Upper lobe of right lung (tissue), 1 donor: ENCODE data around the gene KRI1. TPM values are rescaled to one million over a fixed set of nuclear protein-coding genes. Genes with fewer than 3 reads are reported as not detected.

ENCODE experiments used
- ATAC-seq: fragments of 200-7000 bp; cut with Tn5 transposase; one replicate; pipeline ENCODE4 v1.9.1; 2020; ENCODE audit warnings: mild to moderate bottlenecking, moderate library complexity
- DNase-seq: peaks from one replicate; pipeline ENCODE4 v3.0.0-alpha.2; 2020
- H3K27ac ChIP-seq: fragments of 200-600 bp; one replicate; pipeline ENCODE4 v1.8.0; 2022
- H3K27me3 ChIP-seq: fragments of 200-600 bp; one replicate; pipeline ENCODE4 v1.8.0; 2022; ENCODE audit warnings: mild to moderate bottlenecking
- H3K36me3 ChIP-seq: fragments of 200-600 bp; one replicate; pipeline ENCODE4 v1.8.0; 2022
- H3K4me1 ChIP-seq: fragments of 200-600 bp; one replicate; pipeline ENCODE4 v1.8.0; 2022
- H3K4me3 ChIP-seq: fragments of 200-600 bp; one replicate; pipeline ENCODE4 v1.8.0; 2022; ENCODE audit warnings: mild to moderate bottlenecking
- H3K9me3 ChIP-seq: fragments of 200-600 bp; one replicate; pipeline ENCODE4 v1.8.0; 2022
- intact Hi-C: fragments of 100-400 bp; cut with DNase I; formaldehyde crosslinking; loops from one replicate; pipeline ENCODE4 v1.11.0; 2022
- total RNA-seq: library from RNA; stranded (reverse); fragmentation: NEBNext Ultra II Directional; extraction: Animal tissue kit (Norgen Biotek cat#: 25700); gene quantifications from one replicate; pipeline ENCODE4 v1.2.1, GENCODE V29; 2021
- TF ChIP-seq, protein P1 (sequence below): fragments of 200-600 bp; IDR thresholded peaks from one replicate; pipeline ENCODE4 v1.8.0; 2022; ENCODE audit warnings: antibody characterized with exemption
- donor health status: DM: no; HTN: yes; CAD: no; lungs with severe emphysema.

Gene KRI1
- total RNA-seq, 1 donor from 2014 or later: 19.6 TPM

DNA sequence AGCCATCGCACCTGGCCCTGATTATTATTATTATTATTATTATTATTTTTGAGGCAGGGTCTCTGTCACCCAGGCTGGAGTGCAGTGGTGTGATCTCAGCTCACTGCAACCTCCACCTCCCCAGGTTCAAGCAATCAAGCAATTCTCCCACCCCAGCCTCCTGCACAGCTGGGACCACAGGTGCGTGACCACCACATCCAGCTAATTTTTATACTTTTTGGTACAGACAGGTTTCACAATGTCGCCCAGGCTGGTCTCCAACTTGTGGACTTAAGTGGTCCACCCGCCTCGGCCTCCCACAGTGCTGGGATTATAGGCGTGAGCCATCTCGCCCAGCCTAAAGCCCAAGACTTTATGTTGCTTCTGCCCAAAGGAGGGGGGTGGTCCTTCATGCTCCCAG, 27.3 kb upstream of the KRI1 start:
- Histone ChIP-seq H3K27ac (peak overlapping the region; percentile 65), H3K27me3 (no peaks in the 10 kb centered on the region), H3K36me3 (no peaks in the 10 kb centered on the region), H3K4me3 (no peak overlapping the region), H3K9me3 (no peaks in the 10 kb centered on the region), H3K4me1 (peaks cover 30% of the 10 kb centered on the region)
- DNase-seq (no peak), ATAC-seq (no peak)
- TF ChIP-seq, protein P1, sequence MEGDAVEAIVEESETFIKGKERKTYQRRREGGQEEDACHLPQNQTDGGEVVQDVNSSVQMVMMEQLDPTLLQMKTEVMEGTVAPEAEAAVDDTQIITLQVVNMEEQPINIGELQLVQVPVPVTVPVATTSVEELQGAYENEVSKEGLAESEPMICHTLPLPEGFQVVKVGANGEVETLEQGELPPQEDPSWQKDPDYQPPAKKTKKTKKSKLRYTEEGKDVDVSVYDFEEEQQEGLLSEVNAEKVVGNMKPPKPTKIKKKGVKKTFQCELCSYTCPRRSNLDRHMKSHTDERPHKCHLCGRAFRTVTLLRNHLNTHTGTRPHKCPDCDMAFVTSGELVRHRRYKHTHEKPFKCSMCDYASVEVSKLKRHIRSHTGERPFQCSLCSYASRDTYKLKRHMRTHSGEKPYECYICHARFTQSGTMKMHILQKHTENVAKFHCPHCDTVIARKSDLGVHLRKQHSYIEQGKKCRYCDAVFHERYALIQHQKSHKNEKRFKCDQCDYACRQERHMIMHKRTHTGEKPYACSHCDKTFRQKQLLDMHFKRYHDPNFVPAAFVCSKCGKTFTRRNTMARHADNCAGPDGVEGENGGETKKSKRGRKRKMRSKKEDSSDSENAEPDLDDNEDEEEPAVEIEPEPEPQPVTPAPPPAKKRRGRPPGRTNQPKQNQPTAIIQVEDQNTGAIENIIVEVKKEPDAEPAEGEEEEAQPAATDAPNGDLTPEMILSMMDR: no peak
- intact Hi-C loops: no loop called here

DNA sequence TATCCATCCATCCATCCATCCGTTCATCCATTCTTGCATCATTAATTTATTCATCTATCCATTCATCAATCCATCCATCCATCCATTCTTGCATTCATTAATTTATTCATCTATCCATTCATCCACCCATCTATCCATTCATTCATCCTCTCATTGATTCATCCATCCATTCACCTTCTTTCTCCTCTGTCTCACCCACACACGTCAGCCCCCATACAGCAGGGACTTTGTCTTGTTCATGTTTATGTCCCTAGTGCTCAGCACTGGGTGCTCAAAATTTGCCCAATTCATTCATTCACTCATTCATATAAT, 22.0 kb upstream of the KRI1 start:
- Histone ChIP-seq H3K27me3 (peaks cover 6% of the 10 kb centered on the region), H3K27ac (no peak overlapping the region), H3K36me3 (no peaks in the 10 kb centered on the region), H3K9me3 (no peaks in the 10 kb centered on the region), H3K4me1 (no peaks in the 10 kb centered on the region), H3K4me3 (no peak overlapping the region)
- no peak for DNase-seq
- TF ChIP-seq, protein P1: no peak
- intact Hi-C loops: no loop called here
- ATAC-seq: no peak

DNA sequence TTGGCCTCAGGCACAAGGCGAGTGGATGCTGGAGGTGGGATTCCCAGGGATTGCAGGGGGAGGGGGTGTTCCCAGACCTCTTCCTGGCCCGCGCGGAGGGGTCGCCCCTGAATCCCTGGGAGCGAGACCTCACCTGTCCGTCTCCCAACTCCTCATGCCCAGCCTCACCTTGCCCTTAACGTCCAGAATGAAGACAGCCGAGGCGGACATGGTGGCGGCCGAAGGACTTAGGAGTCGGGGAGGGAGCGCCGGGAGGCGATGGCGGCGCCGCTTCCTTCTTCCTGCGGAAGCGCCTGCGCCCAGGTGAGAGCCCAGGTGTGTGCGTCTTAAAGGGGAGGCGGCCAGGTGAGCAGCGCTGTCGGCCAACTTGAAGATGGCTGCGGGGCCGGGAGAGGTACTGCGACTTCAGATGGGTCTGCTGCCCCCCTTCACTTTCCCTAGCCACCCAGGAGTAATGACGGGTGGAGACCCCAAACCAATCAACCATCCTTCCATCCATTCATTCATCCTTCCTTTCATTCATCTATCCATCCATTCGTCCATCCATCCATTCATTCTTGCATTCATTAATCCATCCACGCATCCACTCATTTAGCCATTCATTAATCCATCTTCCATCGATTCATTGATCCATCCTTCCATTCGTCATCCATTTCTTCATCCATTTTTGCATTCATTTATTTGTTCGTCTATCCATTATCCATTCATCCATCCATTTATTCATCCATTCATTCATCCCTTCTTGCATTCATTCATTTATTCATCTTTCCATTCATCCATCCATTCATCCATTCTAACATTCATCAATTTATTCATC, 21.4 kb upstream of the KRI1 start, which contains the start of gene AP1M2:
TSS of gene AP1M2 (minus strand) at position 291 of the 817 bp plus-strand sequence. CDS start at position 210, 81 bp downstream.
- DNase-seq: peak; percentile 85
- peak; percentile 91 for ATAC-seq
- Histone ChIP-seq H3K27ac (no peak within 1 kb of the TSS), H3K4me3 (peak within 1 kb of the TSS; percentile 47), H3K4me1 (no peaks in the 10 kb centered on the region), H3K9me3 (no peaks in the 10 kb centered on the region), H3K36me3 (no peaks in the 10 kb centered on the region), H3K27me3 (peaks cover 6% of the 10 kb centered on the region)
- intact Hi-C loops: no loop called here
- TF ChIP-seq, protein P1: no peak

DNA sequence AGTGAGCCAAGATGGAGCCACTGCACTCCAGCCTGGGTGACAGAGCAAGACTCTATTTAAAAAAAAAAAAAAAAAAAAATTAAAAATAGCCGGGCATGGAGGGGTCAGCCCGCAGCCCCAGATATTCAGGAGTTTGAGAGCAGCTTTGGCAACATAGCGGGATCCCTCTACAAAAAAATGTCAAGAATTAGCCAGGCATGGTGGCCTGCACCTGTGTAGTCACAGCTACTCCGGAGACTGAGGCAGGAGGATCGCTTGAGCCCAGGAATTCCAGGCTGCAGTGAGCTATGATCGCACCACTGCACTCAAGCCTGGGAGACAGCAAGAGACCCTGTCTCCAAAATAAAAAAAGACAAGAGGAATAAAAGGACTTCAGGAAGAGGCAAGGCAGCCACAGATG, 20.6 kb upstream of the KRI1 start:
- H3K4me1 ChIP-seq: no peaks in the 10 kb centered on the region
- no peaks in the 10 kb centered on the region for H3K36me3 ChIP-seq
- H3K9me3 ChIP-seq: no peaks in the 10 kb centered on the region
- TF ChIP-seq, protein P1: no peak
- H3K27ac ChIP-seq: no peak overlapping the region
- intact Hi-C loops: no loop called here
- H3K27me3 ChIP-seq: peaks cover 6% of the 10 kb centered on the region
- H3K4me3 ChIP-seq: peak overlapping the region; percentile 47
- DNase-seq: no peak
- ATAC-seq: no peak

DNA sequence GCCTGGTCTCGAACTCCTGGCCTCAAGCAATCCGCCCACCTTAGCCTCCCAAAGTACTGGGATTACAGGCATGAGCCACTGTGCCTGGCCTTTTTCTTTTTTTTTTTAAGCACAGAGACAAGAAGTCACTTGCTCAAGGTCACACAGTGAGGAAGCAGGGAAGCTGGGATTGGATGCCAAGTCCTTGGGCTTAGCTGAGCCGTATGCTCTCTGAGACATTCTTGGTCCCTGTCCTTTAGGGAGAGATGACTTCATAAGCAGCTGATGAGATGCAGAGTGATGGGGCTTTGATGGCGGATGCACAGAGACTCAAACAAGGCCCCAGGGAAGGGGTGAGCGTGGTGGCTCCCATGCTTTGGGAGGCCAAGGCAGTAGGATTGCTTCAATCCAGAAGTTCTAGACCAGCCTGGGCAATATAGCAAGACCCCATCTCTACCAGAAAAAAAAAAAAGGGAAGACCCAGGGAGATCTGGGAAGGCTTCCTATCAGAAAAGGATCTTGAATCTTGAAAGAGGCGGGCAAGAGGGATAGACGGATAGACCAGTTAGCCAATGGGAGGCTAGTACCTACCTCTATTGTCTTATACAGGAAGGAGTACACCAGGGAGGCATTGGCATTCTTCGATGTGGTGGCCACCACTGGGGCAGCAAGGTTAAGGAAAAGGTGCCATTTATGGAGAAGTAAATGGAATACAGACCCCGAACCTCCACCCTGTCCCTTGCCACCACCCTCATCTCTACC, 17.4 kb upstream of the KRI1 start:
- Histone ChIP-seq H3K4me3 (no peak overlapping the region), H3K27me3 (peaks cover 6% of the 10 kb centered on the region), H3K9me3 (no peaks in the 10 kb centered on the region), H3K27ac (no peak overlapping the region), H3K4me1 (peaks cover 3% of the 10 kb centered on the region), H3K36me3 (peaks cover 5% of the 10 kb centered on the region)
- intact Hi-C loops: loop anchor here (2.0 kb wide), 1 partner anchor 62 kb away; no protein-coding TSS in a partner anchor
- DNase-seq (no peak), ATAC-seq (peak; percentile 3)
- TF ChIP-seq, protein P1: no peak
